ENCODE measurements around the gene CPNE8.
A peak's percentile ranks its signal among the peaks of the same experiment; 100 is the strongest.

CPNE8 gene

GRCh38 chr12:38931461-38931860 is 26.1 kb upstream of the CPNE8 start:
- no peak for DNase-seq (ENCODE audit: low read depth)
- no peak for TF ChIP-seq CTCF (IDR thresholded peaks at IDR 0.05; ENCODE audit: insufficient read depth, low read depth, low read length, missing control alignments)

GRCh38 chr12:38930990-38931389 is 25.6 kb upstream of the CPNE8 start:
- H3K4me3 ChIP-seq (ENCODE audit: low read length), result no peak overlapping the region
- no peak for TF ChIP-seq CTCF (IDR thresholded peaks at IDR 0.05; ENCODE audit: insufficient read depth, low read depth, low read length, missing control alignments)
- DNase-seq (ENCODE audit: low read depth), result peak; percentile 58

More at GRCh38 chr12:38931461-38931860, 26.1 kb upstream of the CPNE8 start:
- H3K4me3 ChIP-seq (ENCODE audit: low read length), result no peak overlapping the region

- no peak for TF ChIP-seq CTCF (IDR thresholded peaks at IDR 0.05; ENCODE audit: insufficient read depth, low read depth, low read length, missing control alignments)
- no peak for DNase-seq (ENCODE audit: low read depth)
- H3K4me3 ChIP-seq (ENCODE audit: low read length), result no peak overlapping the region
Observed at GRCh38 chr12:38926501-38926900, 21.1 kb upstream of the CPNE8 start.

GRCh38 chr12:38921025-38921677 is 15.8 kb upstream of the CPNE8 start:
- peak; percentile 90 for DNase-seq (ENCODE audit: low read depth)
- no peak overlapping the region for H3K4me3 ChIP-seq (ENCODE audit: low read length)
- peak; percentile 84 for TF ChIP-seq CTCF (IDR thresholded peaks at IDR 0.05; ENCODE audit: insufficient read depth, low read depth, low read length, missing control alignments)

- DNase-seq (ENCODE audit: low read depth), result peak; percentile 68
- TF ChIP-seq CTCF (IDR thresholded peaks at IDR 0.05; ENCODE audit: insufficient read depth, low read depth, low read length, missing control alignments), result no peak
- H3K4me3 ChIP-seq (ENCODE audit: low read length), result no peak overlapping the region
Observed at GRCh38 chr12:38919191-38919590, 13.8 kb upstream of the CPNE8 start.

- DNase-seq (ENCODE audit: low read depth), result no peak
- TF ChIP-seq CTCF (IDR thresholded peaks at IDR 0.05; ENCODE audit: insufficient read depth, low read depth, low read length, missing control alignments), result no peak
- H3K4me3 ChIP-seq (ENCODE audit: low read length), result no peak overlapping the region
Observed at GRCh38 chr12:38915429-38916182, 10.2 kb upstream of the CPNE8 start.

Measured in epithelial cell of esophagus (primary cell).